HG02943 (cell line): ENCODE results near the gene GALNTL6.

Experiments used
- ATAC-seq: cut with Tn5 transposase; IDR thresholded peaks from one replicate; pipeline ENCODE4 v1.9.1; 2021; ENCODE audit warnings: mild to moderate bottlenecking, low read depth, moderate library complexity; ENCODE audit not compliant: unreplicated experiment

GALNTL6 gene

GRCh38 chr4:173088144-173088543, 1274.9 kb downstream of the GALNTL6 start:
- no peak for ATAC-seq
